ENCODE data around the gene C2orf49. TPM values are rescaled to one million over a fixed set of nuclear protein-coding genes. Genes with fewer than 3 reads are reported as not detected.

C2orf49 gene
- total and polyA plus RNA-seq, 10 of the 15 experiments (the other 5 are each of a cell fraction or from before 2014, with no cell fraction given), result 7.2 to 24.2 (median 15.5) TPM

DNA sequence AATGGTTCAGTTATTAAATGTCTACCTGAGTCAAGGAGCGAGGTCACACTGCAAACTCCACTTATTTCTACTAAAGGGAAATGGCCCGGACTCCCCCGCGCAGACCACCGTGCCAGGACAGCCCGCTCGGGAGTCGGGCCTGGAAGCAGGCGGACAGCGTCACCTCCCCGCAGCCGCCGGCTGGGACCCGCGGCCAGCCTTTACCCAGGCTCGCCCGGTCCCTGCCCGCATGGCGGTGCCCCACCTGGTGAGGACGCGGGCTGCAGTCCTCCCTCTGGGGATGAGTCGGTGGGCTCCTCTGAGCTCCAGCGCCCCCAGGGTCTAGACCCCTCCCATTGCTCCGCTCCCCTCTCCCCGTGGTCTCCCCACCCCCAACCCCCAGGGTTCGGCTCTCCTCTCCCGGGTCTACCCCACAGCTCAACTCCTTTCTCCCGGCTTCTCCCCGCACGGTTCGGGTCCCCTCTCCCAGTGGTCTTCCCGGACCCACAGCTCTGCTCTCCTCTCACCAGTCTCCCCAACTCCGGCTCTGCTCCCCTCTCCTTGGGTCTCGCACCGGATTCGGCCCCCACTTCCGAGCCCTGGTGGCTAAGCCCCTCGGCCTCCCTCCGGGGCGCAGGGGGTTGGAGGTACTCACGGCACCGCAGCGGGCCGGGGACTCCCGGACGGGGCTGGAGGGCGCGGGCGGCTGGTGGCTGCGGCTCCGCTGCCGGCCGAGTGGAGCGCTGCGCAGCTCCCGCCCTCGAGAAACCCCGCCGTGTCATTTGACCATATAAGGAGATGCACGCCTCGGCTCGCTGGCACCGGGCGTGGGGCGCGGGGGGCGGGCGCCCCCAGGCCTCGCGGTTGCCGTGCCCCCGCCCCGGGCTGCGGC is 61.2 kb downstream of the C2orf49 start, which contains the start of gene FHL2 (continued):
- TF ChIP-seq LARP7 (IDR thresholded peaks at IDR 0.05), result 0 out of 2 replicates have a peak, but pooled peaks have one; percentile 37

Other genes starting within 250 kb of the C2orf49 start
- gene GPR45, start 95.8 kb upstream of the C2orf49 start, total RNA-seq (2014; rRNA removed), result not detected in 2 replicates
- not detected in 2 replicates for gene GPR45, start 95.8 kb upstream of the C2orf49 start, total RNA-seq (2014; rRNA removed; fragmentation: Illumina TruSeq; extraction: Trizol)
- not detected in 2 replicates for gene GPR45, start 95.8 kb upstream of the C2orf49 start, total RNA-seq (2021)
- not detected in 2 replicates for gene GPR45, start 95.8 kb upstream of the C2orf49 start, polyA plus RNA-seq (2011; rRNA removed)
- gene GPR45, start 95.8 kb upstream of the C2orf49 start, polyA plus RNA-seq (2014; fragmentation: Illumina TruSeq; extraction: Trizol), result not detected in 2 replicates
- not detected for gene GPR45, start 95.8 kb upstream of the C2orf49 start, polyA plus RNA-seq (2014; fragmentation: Nextera tagmentation; extraction: Ambion mirVana)
- gene GPR45, start 95.8 kb upstream of the C2orf49 start, polyA plus RNA-seq (2014; rRNA removed), result 0.11 TPM in 1 of 2 replicates, not detected in the other
- not detected for gene GPR45, start 95.8 kb upstream of the C2orf49 start, polyA plus RNA-seq (2016; fragmentation: Nextera tagmentation; extraction: Ambion mirVana)
- gene TGFBRAP1, start 7.8 kb upstream of the C2orf49 start, total RNA-seq (2014; rRNA removed), result 27.6 and 30.0 TPM in 2 replicates
- 21.1 and 22.5 TPM in 2 replicates for gene TGFBRAP1, start 7.8 kb upstream of the C2orf49 start, total RNA-seq (2014; rRNA removed; fragmentation: Illumina TruSeq; extraction: Trizol)
- gene TGFBRAP1, start 7.8 kb upstream of the C2orf49 start, total RNA-seq (2021), result 35.2 and 37.4 TPM in 2 replicates
- gene TGFBRAP1, start 7.8 kb upstream of the C2orf49 start, polyA plus RNA-seq (2011; rRNA removed), result 13.0 and 16.2 TPM in 2 replicates
- 23.4 and 28.0 TPM in 2 replicates for gene TGFBRAP1, start 7.8 kb upstream of the C2orf49 start, polyA plus RNA-seq (2014; fragmentation: Illumina TruSeq; extraction: Trizol)
- gene TGFBRAP1, start 7.8 kb upstream of the C2orf49 start, polyA plus RNA-seq (2014; fragmentation: Nextera tagmentation; extraction: Ambion mirVana), result 1 to 10 TPM; 7.9 to 8.1 TPM
- gene TGFBRAP1, start 7.8 kb upstream of the C2orf49 start, polyA plus RNA-seq (2014; rRNA removed), result 26.5 and 28.2 TPM in 2 replicates
- gene TGFBRAP1, start 7.8 kb upstream of the C2orf49 start, polyA plus RNA-seq (2016; fragmentation: Nextera tagmentation; extraction: Ambion mirVana), result 10 to 100 TPM in 1 of 2 experiments, 1 to 10 TPM in 1; 8.6 to 24.9 TPM
- gene FHL2, start 61.5 kb downstream of the C2orf49 start, total RNA-seq (2014; rRNA removed), result 3.9 and 4.3 TPM in 2 replicates
- 2.2 and 2.3 TPM in 2 replicates for gene FHL2, start 61.5 kb downstream of the C2orf49 start, total RNA-seq (2014; rRNA removed; fragmentation: Illumina TruSeq; extraction: Trizol)
- 2.2 and 3.0 TPM in 2 replicates for gene FHL2, start 61.5 kb downstream of the C2orf49 start, total RNA-seq (2021)
- gene FHL2, start 61.5 kb downstream of the C2orf49 start, polyA plus RNA-seq (2011; rRNA removed), result 4.8 and 5.2 TPM in 2 replicates
- gene FHL2, start 61.5 kb downstream of the C2orf49 start, polyA plus RNA-seq (2014; fragmentation: Illumina TruSeq; extraction: Trizol), result 2.5 and 2.7 TPM in 2 replicates
- gene FHL2, start 61.5 kb downstream of the C2orf49 start, polyA plus RNA-seq (2014; fragmentation: Nextera tagmentation; extraction: Ambion mirVana), result 1 to 10 TPM; 7.4 to 9.9 TPM
- gene FHL2, start 61.5 kb downstream of the C2orf49 start, polyA plus RNA-seq (2014; rRNA removed), result 3.4 and 4.2 TPM in 2 replicates
- gene FHL2, start 61.5 kb downstream of the C2orf49 start, polyA plus RNA-seq (2016; fragmentation: Nextera tagmentation; extraction: Ambion mirVana), result 1 to 10 TPM; 7.1 to 7.7 TPM

Data from GM12878 (cell line).